Astrocyte of the hippocampus (primary cell): ENCODE data around the gene SPRTN.
A peak's percentile ranks its signal among the peaks of the same experiment; 100 is the strongest.
"Not testable (repeated sequence)": the region's sequence is repeated elsewhere in the genome, so short reads cannot be mapped to it uniquely, and the experiment has no call there.

ENCODE experiments used
- DNase-seq: peaks from one replicate; pipeline ENCODE4 v3.0.0; 2011; ENCODE audit warnings: low read depth, low spot score

The SPRTN gene

DNA sequence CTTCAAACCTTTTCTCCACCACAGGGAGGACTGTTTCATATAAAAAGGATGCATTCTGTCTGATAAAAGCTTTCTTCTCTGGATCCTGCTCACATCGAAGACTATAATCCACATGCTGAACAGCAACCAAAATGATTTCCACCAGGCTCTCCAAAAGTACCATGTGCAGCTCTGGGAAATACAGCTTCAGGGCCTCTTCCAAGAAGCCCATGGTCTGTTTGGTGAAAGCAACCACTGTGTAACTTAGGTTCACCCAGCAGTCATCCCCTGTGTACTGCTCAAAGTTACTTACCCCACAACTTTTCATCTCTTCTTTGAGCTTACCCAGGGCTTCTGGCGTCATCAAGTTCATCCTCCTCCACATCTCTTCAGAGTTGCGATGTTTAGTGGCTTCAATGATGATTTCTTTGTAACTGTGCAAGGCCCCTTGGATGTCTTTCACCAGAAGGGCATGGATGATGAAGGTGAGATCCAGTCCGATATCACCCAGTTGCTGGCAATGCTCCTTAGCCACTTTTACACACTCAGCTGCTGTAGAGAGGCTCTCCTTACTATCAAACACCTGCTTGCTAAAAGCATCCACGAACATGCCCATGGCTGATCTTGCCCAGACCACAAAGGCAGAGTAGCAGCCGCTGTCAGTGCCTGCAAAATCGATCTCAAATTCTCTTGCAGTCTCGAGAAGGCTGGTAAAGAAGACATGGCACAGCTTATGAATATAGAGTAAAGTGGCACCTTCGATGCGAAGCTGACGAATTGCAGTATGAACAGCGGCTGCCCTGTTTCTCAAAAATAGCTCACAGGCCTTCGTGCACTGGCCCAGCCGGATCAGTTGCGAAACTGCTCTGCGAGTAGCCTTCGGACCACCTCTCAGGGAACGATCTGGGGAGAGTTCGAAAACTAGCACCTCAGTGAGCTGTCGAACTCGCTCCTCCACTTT is 2.2 kb upstream of the SPRTN start:
- peak; percentile 20 for DNase-seq

GRCh38 chr1:231337043-231337471 is 1.0 kb upstream of the SPRTN start:
- no peak for DNase-seq

DNA sequence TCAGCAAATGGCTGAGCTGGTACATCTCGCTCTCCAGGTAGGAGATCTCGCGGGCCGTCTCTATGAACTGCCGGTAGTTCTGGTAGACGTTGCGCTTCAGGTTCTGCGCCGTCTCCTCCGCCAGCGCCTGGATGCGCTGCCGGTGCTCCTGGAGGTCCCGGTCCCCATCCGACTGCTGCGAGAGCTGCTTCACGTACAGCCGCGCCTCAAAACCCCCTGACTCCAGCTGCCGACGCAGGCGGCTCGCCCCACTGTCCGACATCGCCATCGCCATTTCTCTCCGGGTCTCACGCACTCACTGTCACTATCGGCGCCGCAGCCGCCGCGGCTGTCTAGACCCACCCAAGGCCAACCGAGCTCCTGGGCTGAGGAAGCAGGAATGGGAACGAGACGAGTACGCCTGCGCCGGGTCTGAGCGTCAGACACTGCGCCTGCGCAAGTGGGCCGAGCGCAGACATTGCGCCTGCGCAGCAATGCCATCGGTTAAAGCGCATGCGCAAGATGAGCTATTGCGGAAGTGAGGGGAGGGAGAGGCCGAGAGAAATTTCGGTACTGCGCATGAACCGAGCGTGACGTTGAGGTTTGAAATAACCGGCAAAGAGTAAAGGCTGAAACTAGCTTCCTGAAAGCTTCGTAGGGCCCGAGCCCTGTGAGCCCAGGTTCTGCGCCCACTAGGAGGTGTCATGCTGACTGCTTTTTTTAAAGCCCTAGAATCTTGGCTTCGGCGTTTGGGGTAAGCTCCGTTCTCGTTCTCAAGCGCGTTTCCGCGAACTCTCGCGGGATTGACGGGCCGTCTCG is 422 bp upstream of the SPRTN start, which contains the start of gene EXOC8:
TSS of gene EXOC8 (minus strand) at position 381 of the 798 bp plus-strand sequence. CDS start at position 274, 107 bp downstream.
- peak; percentile 99 for DNase-seq

- no peak for DNase-seq
These were observed 2.4 kb downstream of the SPRTN start for GRCh38 chr1:231340328-231341013.

GRCh38 chr1:231347961-231348360 is 9.9 kb downstream of the SPRTN start:
- DNase-seq: no peak

DNA sequence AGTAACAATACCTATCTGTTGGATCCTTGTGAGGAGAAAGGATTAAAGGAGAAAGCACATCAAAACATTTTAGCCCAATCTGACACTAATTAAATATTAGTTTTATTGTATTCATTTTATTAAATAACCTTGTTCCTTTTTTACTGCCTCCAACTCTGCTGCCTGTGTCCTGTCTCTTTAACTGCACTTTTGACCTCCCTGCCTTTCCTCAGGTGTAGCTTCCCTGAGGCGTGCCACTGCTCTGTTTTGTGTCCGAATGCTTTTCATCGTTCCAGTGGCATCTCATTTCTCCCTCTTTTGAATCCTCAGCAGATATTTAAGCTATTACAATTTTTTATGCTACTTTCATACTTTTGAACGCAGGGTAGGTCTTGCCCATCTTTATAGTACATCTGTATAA is 10.3 kb downstream of the SPRTN start:
- no peak for DNase-seq

DNA sequence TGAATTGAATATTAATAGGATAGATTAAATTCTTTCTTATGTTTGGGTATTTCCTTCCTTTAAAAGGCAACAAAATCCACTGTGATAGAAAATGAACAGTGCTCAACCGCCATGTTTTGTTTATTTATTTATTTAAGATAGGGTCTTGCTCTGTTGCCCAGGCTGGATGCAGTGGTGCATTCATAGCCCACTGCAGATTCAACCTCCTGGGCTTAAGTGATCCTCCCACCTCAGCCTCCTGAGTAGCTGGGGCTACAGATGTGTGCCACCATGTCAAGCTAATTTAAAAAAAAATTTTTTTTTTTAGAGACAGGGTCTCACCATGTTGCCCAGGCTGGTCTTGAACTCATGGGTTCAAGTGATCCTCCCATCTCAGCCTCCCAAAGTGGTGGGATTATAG is 10.8 kb downstream of the SPRTN start:
- DNase-seq: not testable (repeated sequence)

DNA sequence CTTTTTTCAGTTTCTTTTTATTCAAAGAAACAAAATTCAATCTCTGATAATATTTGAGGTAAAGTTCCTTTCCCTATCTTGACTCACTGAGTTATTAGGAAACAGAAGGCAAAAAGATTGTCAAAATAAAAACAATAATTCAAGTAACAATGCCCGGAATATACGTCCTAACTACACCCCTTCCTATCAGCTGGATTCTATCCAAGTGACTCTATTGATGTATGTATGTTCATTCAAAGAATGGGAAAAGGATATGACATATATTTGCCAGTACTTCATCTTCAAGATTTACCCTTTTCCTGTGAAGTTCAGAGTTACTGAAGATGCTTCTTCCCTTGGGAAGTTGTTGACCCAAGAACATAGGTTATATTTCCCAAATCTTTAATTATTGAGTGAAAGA is 13.7 kb downstream of the SPRTN start:
- DNase-seq: no peak

DNA sequence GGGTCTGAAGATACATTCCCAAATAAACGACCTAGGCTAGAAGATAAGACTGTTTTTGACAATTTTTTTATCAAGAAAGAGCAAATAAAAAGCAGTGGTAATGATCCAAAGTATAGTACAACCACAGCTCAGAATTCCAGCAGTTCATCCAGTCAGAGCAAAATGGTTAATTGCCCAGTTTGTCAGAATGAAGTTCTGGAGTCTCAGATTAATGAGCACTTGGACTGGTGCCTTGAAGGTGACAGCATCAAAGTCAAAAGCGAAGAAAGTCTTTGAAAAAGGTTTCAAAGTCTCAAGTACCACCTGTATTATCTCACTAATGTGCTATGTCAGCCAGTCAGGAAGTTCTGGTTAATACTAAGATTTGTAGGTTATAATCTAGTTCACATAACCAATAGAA is 15.0 kb downstream of the SPRTN start:
- DNase-seq: peak; percentile 72

DNA sequence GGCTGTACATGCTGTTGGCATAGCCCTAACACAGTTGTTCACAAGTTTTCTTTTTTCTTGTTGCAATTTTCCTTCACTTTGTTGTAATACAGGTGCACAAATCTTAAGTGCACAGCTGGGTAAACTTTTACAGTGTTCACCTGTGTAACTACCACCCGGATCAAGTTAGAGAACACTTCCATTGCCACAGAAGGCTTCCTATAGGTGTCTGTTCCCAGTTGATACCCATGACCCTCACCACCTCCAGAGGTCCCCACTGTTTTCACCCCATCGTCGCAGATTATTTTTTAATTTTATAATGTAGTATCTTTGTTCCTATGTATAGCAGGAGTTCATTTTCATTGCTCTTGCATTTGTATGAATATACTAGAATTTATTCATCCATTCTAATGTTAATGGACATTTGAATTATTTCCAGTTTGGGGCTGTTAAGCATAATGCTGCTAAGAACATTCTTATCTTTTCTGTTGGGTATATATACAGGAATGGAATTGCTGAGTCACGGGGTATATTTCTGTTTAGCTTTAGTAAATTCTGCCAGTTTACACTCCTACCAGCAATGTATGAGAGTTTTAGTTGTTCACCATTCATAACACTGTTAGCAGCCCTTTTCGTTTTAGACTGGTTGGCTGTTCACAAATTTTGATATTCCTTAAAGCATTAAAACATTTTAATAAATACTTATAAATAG is 16.4 kb downstream of the SPRTN start:
- peak; percentile 53 for DNase-seq

DNA sequence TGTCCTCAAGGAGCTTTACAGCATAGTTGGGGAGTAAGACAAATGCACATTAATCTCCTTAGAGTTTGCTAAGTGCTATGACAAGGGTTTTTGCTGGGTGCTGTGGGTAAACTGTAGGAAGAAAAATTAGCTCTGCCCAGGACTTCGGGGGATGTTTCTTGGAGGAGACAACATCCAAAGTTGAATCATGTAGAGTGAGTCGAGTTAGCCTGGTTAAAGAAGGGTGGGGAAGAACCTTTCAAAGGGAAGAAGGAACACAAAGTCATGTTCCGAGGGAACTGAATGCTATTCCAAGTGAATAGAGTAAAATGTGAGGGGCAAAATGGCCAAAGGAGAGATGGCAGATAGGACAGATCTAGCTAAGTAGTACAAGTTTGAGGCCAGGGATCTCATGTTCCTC is 17.1 kb downstream of the SPRTN start:
- DNase-seq: peak; percentile 7

DNA sequence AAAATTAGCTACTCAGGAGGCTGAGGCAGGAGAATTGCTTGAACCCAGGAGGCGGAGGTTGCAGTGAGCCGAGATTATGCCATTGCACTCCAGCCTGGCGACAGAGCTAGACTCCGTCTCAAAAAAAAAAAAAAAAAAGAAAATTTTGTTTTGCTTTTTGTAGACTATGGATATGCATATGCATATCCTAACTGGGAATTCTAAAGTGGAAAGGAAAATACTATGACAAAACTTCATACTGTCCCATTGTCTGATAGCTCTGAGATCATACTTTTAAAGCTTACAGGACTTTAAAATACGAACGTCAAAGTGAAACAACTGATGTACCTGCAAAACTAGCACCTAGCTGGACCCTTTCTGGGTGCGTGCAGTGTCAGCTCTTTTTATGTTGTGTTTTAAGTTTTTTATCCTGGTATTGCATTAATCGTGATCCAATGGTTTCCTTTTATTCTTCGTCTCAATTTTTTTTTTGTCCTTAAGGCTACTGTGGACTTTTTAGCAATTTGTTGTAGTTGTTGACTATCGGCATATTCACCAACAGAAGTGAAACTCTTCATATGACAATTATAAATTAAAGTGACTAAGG is 19.2 kb downstream of the SPRTN start:
- no peak for DNase-seq

DNA sequence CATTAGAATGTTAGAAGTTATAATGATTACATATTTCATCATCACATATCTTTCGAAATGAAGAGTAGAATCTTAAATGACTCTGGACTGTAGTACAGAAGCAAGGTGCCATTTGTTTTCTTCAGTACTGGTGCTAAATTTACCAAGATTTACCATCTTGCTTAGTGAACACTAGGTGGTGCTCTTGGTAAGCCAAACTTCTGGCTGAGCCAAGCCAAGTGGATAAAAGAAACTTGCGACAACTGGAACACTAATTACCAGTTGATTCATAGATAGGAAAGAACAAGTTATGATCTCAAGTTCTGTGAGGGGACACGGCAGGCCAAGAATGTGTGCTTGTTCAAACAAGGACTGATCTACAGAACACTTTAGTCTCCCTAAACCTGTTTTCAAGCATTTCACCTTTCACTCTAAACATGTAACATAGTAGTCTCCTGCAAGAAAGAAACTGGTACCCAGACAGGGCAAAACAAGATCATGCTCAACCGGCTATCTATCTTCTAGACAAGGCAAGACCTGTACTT is 19.8 kb downstream of the SPRTN start:
- peak; percentile 75 for DNase-seq

- peak; percentile 54 for DNase-seq
These were observed 21.0 kb downstream of the SPRTN start for GRCh38 chr1:231359113-231359512.

DNA sequence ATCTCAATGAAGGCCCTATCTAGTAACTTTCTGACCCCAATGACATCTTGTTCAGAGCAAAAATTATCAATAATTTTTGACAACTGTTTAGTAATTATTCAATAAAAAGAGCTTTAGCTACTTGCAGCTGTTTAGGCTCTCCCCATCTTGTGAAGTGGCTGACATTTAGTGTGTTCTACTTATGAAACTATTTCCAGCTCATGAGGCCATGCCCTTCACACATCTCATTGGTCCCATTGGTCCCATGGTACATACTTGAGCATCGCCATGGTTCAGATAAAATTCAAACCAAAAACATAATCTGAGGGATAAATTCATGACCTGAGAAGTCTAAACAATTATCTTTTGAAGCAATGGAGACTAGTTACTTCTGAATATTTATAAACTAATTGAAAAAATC is 24.2 kb downstream of the SPRTN start:
- DNase-seq: no peak

DNA sequence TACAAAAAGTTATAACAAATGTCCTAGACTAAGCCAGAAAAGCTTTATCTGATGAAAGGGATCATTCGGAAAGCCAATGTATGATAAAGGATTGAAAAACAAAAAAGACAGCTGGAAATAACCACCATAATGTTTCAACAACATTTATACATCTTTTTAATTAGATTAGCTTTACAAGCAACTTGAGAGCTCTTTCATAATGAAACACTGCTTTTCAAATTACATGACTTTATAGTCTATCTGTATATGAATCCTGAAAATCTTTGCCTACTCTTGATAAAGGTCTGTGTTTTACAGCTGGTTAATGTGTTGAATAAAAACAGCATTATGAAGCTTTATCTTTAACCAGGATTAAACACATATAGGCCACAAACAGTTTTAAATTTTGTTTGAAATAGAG is 25.5 kb downstream of the SPRTN start:
- no peak for DNase-seq

- no peak for DNase-seq
These were observed 26.1 kb downstream of the SPRTN start for GRCh38 chr1:231364192-231364591.

- no peak for DNase-seq
These were observed 31.2 kb downstream of the SPRTN start for GRCh38 chr1:231369282-231369681.

DNA sequence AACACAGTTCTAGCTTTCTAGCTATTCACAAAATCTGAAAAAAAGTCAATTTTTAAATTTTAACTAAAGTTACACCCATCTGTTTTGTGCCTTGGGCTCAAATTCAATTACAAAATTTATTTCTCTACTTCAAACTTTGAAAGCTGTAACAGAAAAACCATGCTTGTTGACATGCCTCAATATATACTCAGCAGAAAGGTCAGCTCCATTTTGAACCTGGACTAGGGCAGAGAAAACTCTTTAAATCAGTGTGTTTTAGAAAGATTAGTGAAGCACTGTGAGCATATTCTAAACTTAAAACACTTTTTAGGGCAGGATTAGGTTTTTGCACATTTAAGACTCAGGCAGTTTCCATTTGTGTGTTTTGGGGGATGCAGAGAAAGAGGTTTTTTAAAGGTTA is 34.4 kb downstream of the SPRTN start:
- no peak for DNase-seq

DNA sequence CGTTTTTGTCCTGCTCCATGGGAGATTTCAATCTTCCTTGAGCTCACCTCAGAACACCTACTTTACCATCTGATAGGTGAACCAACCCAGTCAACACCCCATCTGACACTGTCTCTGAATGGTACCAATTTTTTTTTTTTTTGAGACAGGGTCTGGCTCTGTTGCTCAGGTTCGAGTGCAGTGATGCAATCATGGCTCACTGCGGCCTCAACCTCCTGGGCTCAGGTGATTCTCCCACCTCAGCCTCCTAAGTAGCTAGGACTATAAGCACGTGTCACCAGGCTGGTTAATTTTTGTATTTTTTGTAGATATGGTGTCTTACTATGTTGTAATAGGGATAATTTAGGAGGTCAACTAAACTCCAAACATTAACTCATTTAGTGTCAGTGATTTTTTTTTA is 36.3 kb downstream of the SPRTN start:
- no peak for DNase-seq

GRCh38 chr1:231376101-231376500 is 38.0 kb downstream of the SPRTN start:
- DNase-seq: no peak
